A673 (cell line): ENCODE results near the gene PRKD3. TPM values are rescaled to one million over a fixed set of nuclear protein-coding genes. Genes with fewer than 3 reads are reported as not detected.

Source experiments
- Bru-seq: library from RNA; stranded (reverse); fragments of 400-500 nt; gene quantifications from one replicate; lab custom pipeline; 2021; lab: Mats Ljungman, UMichigan
- BruChase-seq, 2 experiments: library from RNA; stranded (reverse); fragments of 400-500 nt; gene quantifications; one replicate each; lab custom pipeline; 2021; lab: Mats Ljungman, UMichigan
- BruUV-seq: library from RNA; stranded (reverse); fragments of 400-500 nt; replicated peaks from 2 replicates; lab custom pipeline; 2021; lab: Mats Ljungman, UMichigan
- CTCF ChIA-PET: fragments of 300-600 bp; sonication (Branson Sonifier 250); formaldehyde crosslinking; loops from one replicate; lab custom pipeline; 2022; ENCODE audit warnings: antibody characterized with exemption; lab: Charles Lee
- POLR2A ChIA-PET: fragments of 300-600 bp; sonication (Branson Sonifier 250); formaldehyde crosslinking; loops from one replicate; lab custom pipeline; 2022; ENCODE audit warnings: antibody characterized with exemption; ENCODE audit not compliant: low non-redundant PET; lab: Charles Lee
- DNase-seq: peaks from one replicate; pipeline ENCODE4 v3.0.0-alpha.2; 2015; ENCODE audit warnings: low spot score
- H3K27ac ChIP-seq: fragments of 200-600 bp; sonication (generic); 2 replicates; pipeline ENCODE4 v1.5.1; 2016; ENCODE audit warnings: mixed run types, low read depth, mild to moderate bottlenecking, mixed read lengths, antibody characterized with exemption, low read length; ENCODE audit not compliant: poor library complexity, severe bottlenecking
- H3K27me3 ChIP-seq: fragments of 200-600 bp; sonication (generic); replicated peaks from 2 replicates; pipeline ENCODE4 v1.6.1; 2017; ENCODE audit warnings: mixed run types, low read depth, mild to moderate bottlenecking, mixed read lengths, antibody characterized with exemption, low read length; ENCODE audit not compliant: insufficient read depth, poor library complexity
- H3K36me3 ChIP-seq: fragments of 200-600 bp; sonication (generic); 2 replicates; pipeline ENCODE4 v1.6.1; 2016; ENCODE audit warnings: mixed run types, mild to moderate bottlenecking, mixed read lengths, antibody characterized with exemption, low read length; ENCODE audit not compliant: insufficient read depth, poor library complexity, severe bottlenecking
- H3K4me1 ChIP-seq: fragments of 200-600 bp; sonication (generic); 2 replicates; pipeline ENCODE4 v1.6.1; 2017; ENCODE audit warnings: mixed run types, mild to moderate bottlenecking, mixed read lengths, antibody characterized with exemption, low read length; ENCODE audit not compliant: insufficient read depth, poor library complexity, severe bottlenecking
- H3K4me3 ChIP-seq: fragments of 200-600 bp; sonication (generic); 2 replicates; pipeline ENCODE4 v1.5.1; 2016; ENCODE audit warnings: low read depth, mixed run types, mild to moderate bottlenecking, mixed read lengths, low read length; ENCODE audit not compliant: poor library complexity, severe bottlenecking
- H3K9me3 ChIP-seq: fragments of 200-600 bp; sonication (generic); 2 replicates; pipeline ENCODE4 v1.6.1; 2016; ENCODE audit warnings: mixed run types, low read depth, mild to moderate bottlenecking, mixed read lengths, antibody characterized with exemption, low read length; ENCODE audit not compliant: poor library complexity, severe bottlenecking
- CTCF ChIP-seq: fragments of 300-800, 200-600 bp; sonication (generic); conservative IDR thresholded peaks from 2 replicates; pipeline ENCODE4 v1.5.1; 2017; ENCODE audit warnings: low read depth, mild to moderate bottlenecking, antibody characterized with exemption, low read length, moderate library complexity, mixed read lengths
- EZH2 ChIP-seq: fragments of 200-600 bp; sonication (generic); IDR thresholded peaks from 2 replicates; pipeline ENCODE4 v1.6.1; 2017; ENCODE audit warnings: borderline replicate concordance, low read depth, mild to moderate bottlenecking, mixed read lengths, antibody characterized with exemption, low read length; ENCODE audit not compliant: poor library complexity, severe bottlenecking
- intact Hi-C: fragments of 100-400 bp; cut with micrococcal nuclease; formaldehyde crosslinking; loops from one replicate; pipeline ENCODE4 v1.10.0; 2022; ENCODE audit not compliant: unreplicated experiment
- long read RNA-seq: library from polyadenylated mRNA; stranded (forward); transcript quantifications from one replicate; pipeline ENCODE4 v2.0.0, GENCODE V29; 2022
- total RNA-seq: library from RNA; stranded (reverse); gene quantifications from 2 replicates; pipeline ENCODE4 v1.2.3, GENCODE V29; 2021

Gene PRKD3
- total RNA-seq (53.1 and 54.9 TPM in 2 replicates), Bru-seq, nascent RNA (percentile 92 among the genes with signal in this experiment), BruChase-seq, experiment 1, labeled RNA remaining after a 2-hour chase (percentile 88 among the genes with signal in this experiment), BruChase-seq, experiment 2, labeled RNA remaining after a 6-hour chase (percentile 86 among the genes with signal in this experiment)
- long read RNA-seq, partial matches to known transcripts, result 5 of 61 reads
- long read RNA-seq, other reads (novel, unspliced or antisense), result 56 of 61 reads

- H3K27me3 ChIP-seq, result no peaks in the 10 kb centered on the region
- intact Hi-C loops, result no loop called here
- peak; percentile 90 for DNase-seq
- H3K9me3 ChIP-seq, result no peaks in the 10 kb centered on the region
- TF ChIP-seq EZH2 (no peak), CTCF (no peak)
- no TSS peak for BruUV-seq
- peaks cover 29% of the 10 kb centered on the region for H3K4me1 ChIP-seq
- POLR2A ChIA-PET, result no interaction called here
- CTCF ChIA-PET, result no interaction called here
- H3K4me3 ChIP-seq, result peak within 1 kb of the TSS; percentile 67
- H3K36me3 ChIP-seq, result no peaks in the 10 kb centered on the region
- peak within 1 kb of the TSS; percentile 76 for H3K27ac ChIP-seq
These were observed at the start of gene PRKD3 for GRCh38 chr2:37324786-37325624. Gene PRKD3, minus strand, starts transcription at chr2:37324833. Its CDS starts 8,309 bp downstream, at chr2:37316524.

GRCh38 chr2:37372000-37372399 lies 47.4 kb upstream of the PRKD3 start:
- no peak overlapping the region for H3K27ac ChIP-seq
- no peaks in the 10 kb centered on the region for H3K27me3 ChIP-seq
- no peak for TF ChIP-seq CTCF
- no peak for TF ChIP-seq EZH2
- BruUV-seq, result no TSS peak
- peaks cover 15% of the 10 kb centered on the region for H3K4me1 ChIP-seq
- no peak for DNase-seq
- H3K9me3 ChIP-seq, result no peaks in the 10 kb centered on the region
- POLR2A ChIA-PET, result no interaction called here
- intact Hi-C loops, result no loop called here
- CTCF ChIA-PET, result no interaction called here
- no peak overlapping the region for H3K4me3 ChIP-seq
- H3K36me3 ChIP-seq, result no peaks in the 10 kb centered on the region

GRCh38 chr2:37370666-37371065 lies 46.0 kb upstream of the PRKD3 start:
- TF ChIP-seq CTCF, result no peak
- TF ChIP-seq EZH2, result no peak
- ChIA-PET CTCF (no interaction called here), POLR2A (no interaction called here)
- no TSS peak for BruUV-seq
- DNase-seq, result no peak
- H3K27me3 ChIP-seq, result no peaks in the 10 kb centered on the region
- H3K36me3 ChIP-seq, result no peaks in the 10 kb centered on the region
- H3K4me1 ChIP-seq, result peaks cover 2% of the 10 kb centered on the region
- H3K9me3 ChIP-seq, result no peaks in the 10 kb centered on the region
- intact Hi-C loops, result no loop called here
- H3K27ac ChIP-seq, result no peak overlapping the region
- no peak overlapping the region for H3K4me3 ChIP-seq
